A673 (cell line): ENCODE results near the gene ATG13. TPM values are rescaled to one million over a fixed set of nuclear protein-coding genes. Genes with fewer than 3 reads are reported as not detected.

Experiments
- BruUV-seq: library from RNA; stranded (reverse); fragments of 400-500 nt; replicated peaks from 2 replicates; lab custom pipeline; 2021; lab: Mats Ljungman, UMichigan
- CTCF ChIA-PET: fragments of 300-600 bp; sonication (Branson Sonifier 250); formaldehyde crosslinking; loops from one replicate; lab custom pipeline; 2022; ENCODE audit warnings: antibody characterized with exemption; lab: Charles Lee
- POLR2A ChIA-PET: fragments of 300-600 bp; sonication (Branson Sonifier 250); formaldehyde crosslinking; loops from one replicate; lab custom pipeline; 2022; ENCODE audit warnings: antibody characterized with exemption; ENCODE audit not compliant: low non-redundant PET; lab: Charles Lee
- DNase-seq: peaks from one replicate; pipeline ENCODE4 v3.0.0-alpha.2; 2015; ENCODE audit warnings: low spot score
- H3K27ac ChIP-seq: fragments of 200-600 bp; sonication (generic); 2 replicates; pipeline ENCODE4 v1.5.1; 2016; ENCODE audit warnings: mixed run types, low read depth, mild to moderate bottlenecking, mixed read lengths, antibody characterized with exemption, low read length; ENCODE audit not compliant: poor library complexity, severe bottlenecking
- H3K27me3 ChIP-seq: fragments of 200-600 bp; sonication (generic); replicated peaks from 2 replicates; pipeline ENCODE4 v1.6.1; 2017; ENCODE audit warnings: mixed run types, low read depth, mild to moderate bottlenecking, mixed read lengths, antibody characterized with exemption, low read length; ENCODE audit not compliant: insufficient read depth, poor library complexity
- H3K36me3 ChIP-seq: fragments of 200-600 bp; sonication (generic); 2 replicates; pipeline ENCODE4 v1.6.1; 2016; ENCODE audit warnings: mixed run types, mild to moderate bottlenecking, mixed read lengths, antibody characterized with exemption, low read length; ENCODE audit not compliant: insufficient read depth, poor library complexity, severe bottlenecking
- H3K4me1 ChIP-seq: fragments of 200-600 bp; sonication (generic); 2 replicates; pipeline ENCODE4 v1.6.1; 2017; ENCODE audit warnings: mixed run types, mild to moderate bottlenecking, mixed read lengths, antibody characterized with exemption, low read length; ENCODE audit not compliant: insufficient read depth, poor library complexity, severe bottlenecking
- H3K4me3 ChIP-seq: fragments of 200-600 bp; sonication (generic); 2 replicates; pipeline ENCODE4 v1.5.1; 2016; ENCODE audit warnings: low read depth, mixed run types, mild to moderate bottlenecking, mixed read lengths, low read length; ENCODE audit not compliant: poor library complexity, severe bottlenecking
- H3K9me3 ChIP-seq: fragments of 200-600 bp; sonication (generic); 2 replicates; pipeline ENCODE4 v1.6.1; 2016; ENCODE audit warnings: mixed run types, low read depth, mild to moderate bottlenecking, mixed read lengths, antibody characterized with exemption, low read length; ENCODE audit not compliant: poor library complexity, severe bottlenecking
- CTCF ChIP-seq: fragments of 300-800, 200-600 bp; sonication (generic); conservative IDR thresholded peaks from 2 replicates; pipeline ENCODE4 v1.5.1; 2017; ENCODE audit warnings: low read depth, mild to moderate bottlenecking, antibody characterized with exemption, low read length, moderate library complexity, mixed read lengths
- EZH2 ChIP-seq: fragments of 200-600 bp; sonication (generic); IDR thresholded peaks from 2 replicates; pipeline ENCODE4 v1.6.1; 2017; ENCODE audit warnings: borderline replicate concordance, low read depth, mild to moderate bottlenecking, mixed read lengths, antibody characterized with exemption, low read length; ENCODE audit not compliant: poor library complexity, severe bottlenecking
- intact Hi-C: fragments of 100-400 bp; cut with micrococcal nuclease; formaldehyde crosslinking; loops from one replicate; pipeline ENCODE4 v1.10.0; 2022; ENCODE audit not compliant: unreplicated experiment
- total RNA-seq: library from RNA; stranded (reverse); gene quantifications from 2 replicates; pipeline ENCODE4 v1.2.3, GENCODE V29; 2021

Gene ATG13
- total RNA-seq, 1 experiment from 2014 or later, result 155 TPM

- no TSS peak for BruUV-seq
- TF ChIP-seq CTCF (no peak), EZH2 (no peak)
- ChIA-PET POLR2A (interaction anchor here (0.6 kb wide), 1 partner anchor 495 kb away, joined by 10 read pairs; no protein-coding TSS in a partner anchor), CTCF (interaction anchor here (0.6 to 1.1 kb wide), 3 partner anchors 65 to 289 kb away, joined by 3 read pairs; no protein-coding TSS in a partner anchor)
- Histone ChIP-seq H3K4me3 (peak overlapping the region; percentile 78), H3K27ac (peak overlapping the region; percentile 84), H3K9me3 (no peaks in the 10 kb centered on the region), H3K36me3 (no peaks in the 10 kb centered on the region), H3K4me1 (peaks cover 27% of the 10 kb centered on the region), H3K27me3 (no peaks in the 10 kb centered on the region)
- no peak for DNase-seq
- intact Hi-C loops, result no loop called here
These were observed 23.0 kb upstream of the ATG13 start for GRCh38 chr11:46594374-46594700.

DNA sequence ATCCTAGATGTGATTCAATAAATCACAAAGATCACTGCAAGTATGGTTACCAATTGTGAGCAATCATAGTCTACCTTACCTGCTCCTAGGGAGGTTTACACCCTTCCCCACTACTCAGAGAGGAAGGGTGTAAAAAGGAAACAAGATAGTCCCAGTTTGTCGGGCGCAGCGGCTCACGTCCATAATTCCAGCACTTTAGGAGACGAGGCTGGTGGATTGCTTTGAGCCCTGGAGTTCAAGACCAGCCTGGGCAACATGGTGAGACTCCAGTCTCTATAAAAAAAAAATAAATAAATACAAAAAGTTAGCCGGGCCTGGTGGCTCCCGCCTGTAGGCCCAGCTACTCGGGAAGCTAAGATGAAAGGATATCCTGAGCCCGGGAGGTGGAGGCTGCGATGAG lies 22.6 kb upstream of the ATG13 start:
- no TSS peak for BruUV-seq
- intact Hi-C loops, result no loop called here
- H3K27me3 ChIP-seq, result no peaks in the 10 kb centered on the region
- no peak overlapping the region for H3K4me3 ChIP-seq
- H3K27ac ChIP-seq, result peak overlapping the region; percentile 84
- H3K36me3 ChIP-seq, result no peaks in the 10 kb centered on the region
- ChIA-PET CTCF (interaction anchor here (0.7 to 1.1 kb wide), 2 partner anchors 206 to 466 kb away, joined by 3 read pairs; no protein-coding TSS in a partner anchor), POLR2A (no interaction called here)
- TF ChIP-seq CTCF, result no peak
- TF ChIP-seq EZH2, result no peak
- H3K4me1 ChIP-seq, result peaks cover 27% of the 10 kb centered on the region
- H3K9me3 ChIP-seq, result no peaks in the 10 kb centered on the region
- DNase-seq, result no peak

DNA sequence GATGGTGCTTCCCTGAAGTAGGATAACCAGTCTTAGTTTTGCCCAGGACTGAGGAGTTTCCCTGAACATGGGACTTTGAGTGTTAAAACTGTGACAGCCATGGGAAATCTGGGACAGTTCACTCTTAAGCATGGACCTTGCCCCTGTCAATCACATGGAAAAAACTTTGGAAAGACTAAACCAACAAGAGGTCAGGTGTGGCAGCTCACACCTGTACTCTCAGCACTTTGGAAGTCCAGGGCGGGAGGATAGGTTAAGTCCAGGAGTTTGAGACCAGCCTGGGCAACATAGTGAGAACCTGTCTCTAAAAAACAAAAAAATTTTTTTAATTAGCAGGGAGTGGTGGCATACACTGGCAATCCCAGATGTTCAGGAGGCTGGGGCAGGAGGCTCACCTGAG lies 20.2 kb upstream of the ATG13 start:
- no peak overlapping the region for H3K27ac ChIP-seq
- no peaks in the 10 kb centered on the region for H3K27me3 ChIP-seq
- TF ChIP-seq CTCF (no peak), EZH2 (no peak)
- intact Hi-C loops, result no loop called here
- DNase-seq, result no peak
- ChIA-PET CTCF (no interaction called here), POLR2A (no interaction called here)
- H3K36me3 ChIP-seq, result no peaks in the 10 kb centered on the region
- no TSS peak for BruUV-seq
- H3K9me3 ChIP-seq, result no peaks in the 10 kb centered on the region
- H3K4me1 ChIP-seq, result peaks cover 11% of the 10 kb centered on the region
- no peak overlapping the region for H3K4me3 ChIP-seq
